ENCODE results near the gene ZBTB49.

DNA sequence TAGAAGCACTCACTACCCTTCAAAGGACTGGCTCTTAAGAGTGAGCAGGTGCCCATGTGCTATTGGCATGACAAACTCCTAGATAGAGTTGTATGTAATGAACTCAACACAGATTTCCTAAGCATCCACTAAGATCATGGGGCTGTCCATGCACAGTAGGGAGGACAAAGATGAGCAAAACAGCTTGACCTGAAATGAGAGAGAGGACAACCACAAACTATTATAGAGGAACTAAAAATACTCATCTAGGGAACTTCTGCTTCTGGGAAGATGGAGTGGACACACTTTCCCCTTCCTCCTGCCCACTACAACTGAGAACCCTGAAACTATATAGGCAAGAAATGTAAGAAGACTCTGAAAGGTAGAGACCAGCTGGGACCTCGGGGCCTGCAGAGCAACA, 21.3 kb upstream of the ZBTB49 start:
- TF ChIP-seq POLR2A (IDR thresholded peaks at IDR 0.05) (peak in 1 of 4 donors; percentile 26), EP300 (IDR thresholded peaks at IDR 0.05) (peak in 1 of 4 donors; percentile 22), POLR2AphosphoS5 (IDR thresholded peaks at IDR 0.05) (no peak)

All from upper lobe of left lung (tissue), 4 donors.